ENCODE data around the gene CAMK1. TPM values are rescaled to one million over a fixed set of nuclear protein-coding genes. Genes with fewer than 3 reads are reported as not detected.

Gene CAMK1
- total and polyA plus RNA-seq, 9 of the 15 experiments (the other 6 are each of a cell fraction or from before 2014, with no cell fraction given): 0.23 to 10.7 (median 6.0) TPM

GRCh38 chr3:9769426-9770275 lies at the start of gene CAMK1 (continued):
- TF ChIP-seq SFPQ (IDR thresholded peaks at IDR 0.05; ENCODE audit: low read depth, low read length): no peak
- no peak for TF ChIP-seq EWSR1 (IDR thresholded peaks at IDR 0.05; ENCODE audit: borderline replicate concordance, low read depth, partially characterized antibody)
- TF ChIP-seq BMI1 (IDR thresholded peaks at IDR 0.05; ENCODE audit: low read length): no peak
- TF ChIP-seq RBFOX2 (IDR thresholded peaks at IDR 0.05; ENCODE audit: low read depth, low read length): peak; percentile 72
- TF ChIP-seq ZFP36 (IDR thresholded peaks at IDR 0.05; ENCODE audit: low read depth, low read length, partially characterized antibody): no peak
- TF ChIP-seq GTF2E2 (tag; IDR thresholded peaks at IDR 0.05): no peak
- TF ChIP-seq ZBED1 (IDR thresholded peaks at IDR 0.05): no peak
- no peak for TF ChIP-seq ZZZ3 (IDR thresholded peaks at IDR 0.05)
- no peak for TF ChIP-seq ZNF76 (CRISPR knock-in tag; IDR thresholded peaks at IDR 0.05; ENCODE audit: borderline replicate concordance)
- TF ChIP-seq ZBTB9 (CRISPR knock-in tag; IDR thresholded peaks at IDR 0.05): no peak
- TF ChIP-seq ZBTB7A (IDR thresholded peaks at IDR 0.05; ENCODE audit: borderline replicate concordance, control insufficient read depth, low read depth, low read length): 0 out of 2 replicates have a peak, but pooled peaks have one; percentile 51
- TF ChIP-seq E2F6 (IDR thresholded peaks at IDR 0.05; ENCODE audit: borderline replicate concordance in 1 of 2, extremely low read depth in 1 of 2, insufficient read depth in 1 of 2, insufficient read length in 1 of 2, low read depth in 1 of 2, low read length in 1 of 2, poor library complexity in 1 of 2, severe bottlenecking in 1 of 2): peak in 1 of 2 experiments; percentile 43
- no peak for TF ChIP-seq CREB3L1 (IDR thresholded peaks at IDR 0.05; ENCODE audit: borderline replicate concordance, low read depth)
- TF ChIP-seq SIX5 (IDR thresholded peaks at IDR 0.05; ENCODE audit: borderline replicate concordance in 1 of 2, insufficient read depth in 1 of 2, low read depth in 1 of 2, low read length in 2 of 2): no peak
- no peak for TF ChIP-seq RHOXF2B (CRISPR knock-in tag; conservative IDR thresholded peaks at IDR 0.05)
